Stomach (tissue), 9 donors: ENCODE measurements around the gene ELP4. TPM values are rescaled to one million over a fixed set of nuclear protein-coding genes. Genes with fewer than 3 reads are reported as not detected.

Experiments used
- DNase-seq, 2 donors: peaks; one replicate each; pipeline versions ENCODE4 v3.0.0 to v3.0.0-alpha.2; 2013 to 2019
- H3K27ac ChIP-seq, 5 donors: fragments of 200-600 bp in 4 of 5; sonication (generic) in 4 of 5; one replicate each; pipeline ENCODE4 v1.5.1; 2013 to 2019; ENCODE audit warnings: mild to moderate bottlenecking in 1 of 5, moderate library complexity in 1 of 5
- H3K27me3 ChIP-seq, 3 donors: fragments of 200-600 bp; sonication (generic); one replicate each; pipeline ENCODE4 v1.5.1; 2017 to 2019; ENCODE audit warnings: mixed run types in 1 of 3
- H3K36me3 ChIP-seq, 4 donors: fragments of 200-600 bp; sonication (generic); 1 replicate in 3 of 4; 2 replicates in 1 of 4; pipeline ENCODE4 v1.5.1; 2016 to 2019
- H3K4me1 ChIP-seq, 4 donors: fragments of 200-600 bp; sonication (generic); one replicate each; pipeline ENCODE4 v1.5.1; 2016 to 2019
- H3K4me3 ChIP-seq, 4 donors: fragments of 200-600 bp; sonication (generic) in 3 of 4; one replicate each; pipeline ENCODE4 v1.5.1; 2016 to 2019; ENCODE audit warnings: mild to moderate bottlenecking in 1 of 4
- H3K9me3 ChIP-seq, 4 donors: fragments of 200-600 bp; sonication (generic); one replicate each; pipeline ENCODE4 v1.5.1; 2016 to 2019
- CTCF ChIP-seq, 7 experiments: fragments of 450-650 bp in 4 of 7; fragments of 200-600 bp in 3 of 7; sonication (generic) in 3 of 7; IDR thresholded peaks; one replicate each; pipeline ENCODE4 v1.5.1; 2016 to 2019; ENCODE audit warnings: antibody characterized with exemption in 7 of 7, control low read depth in 2 of 7, mild to moderate bottlenecking in 1 of 7
- EP300 ChIP-seq: sonication (generic); formaldehyde crosslinking; IDR thresholded peaks from one replicate; pipeline ENCODE4 v1.6.1; 2017; ENCODE audit warnings: antibody characterized with exemption
- POLR2A ChIP-seq, 4 donors: fragments of 450-650 bp; IDR thresholded peaks; one replicate each; pipeline ENCODE4 v1.6.1; 2016; ENCODE audit warnings: antibody characterized with exemption in 4 of 4, control low read depth in 2 of 4, mild to moderate bottlenecking in 1 of 4, moderate library complexity in 1 of 4
- POLR2AphosphoS5 ChIP-seq, 3 donors: sonication (generic); formaldehyde crosslinking; IDR thresholded peaks; one replicate each; pipeline ENCODE4 v1.6.1; 2016; ENCODE audit warnings: antibody characterized with exemption in 3 of 3
- WGBS, 5 donors: extraction: QIAGEN DNeasy Blood & Tissue Kit in 3 of 5; methylation state at CpG; one replicate each; pipeline versions ENCODE4 v1.1.5 to v1.1.7; 2013 to 2018; 5-methylcytosine and 5-hydroxymethylcytosine counted together
- intact Hi-C: fragments of 100-400 bp; cut with DNase I; formaldehyde crosslinking; loops from one replicate; pipeline ENCODE4 v1.15.1; 2023; ENCODE audit warnings: low total_unique reads
- polyA plus RNA-seq, 3 donors: library from polyadenylated mRNA; stranded (reverse); fragments of 200-250 nt; gene quantifications; one replicate each; pipeline ENCODE4 v1.2.3, GENCODE V29; 2013
- total RNA-seq, 5 donors: library from RNA; depleted of rRNA; stranded (reverse); fragments of >200 nt; gene quantifications; one replicate each; pipeline versions ENCODE4 v1.1.0 to v1.2.3, GENCODE V29; 2014 to 2016
- donor health status: healthy with polysubstance abuse.
- donor health status: Bipolar disorder and iron deficiency.
- donor health status: healthy.

ELP4 gene
- total and polyA plus RNA-seq, 8 donors = 8.3 to 70.0 (median 20.9) TPM

DNA sequence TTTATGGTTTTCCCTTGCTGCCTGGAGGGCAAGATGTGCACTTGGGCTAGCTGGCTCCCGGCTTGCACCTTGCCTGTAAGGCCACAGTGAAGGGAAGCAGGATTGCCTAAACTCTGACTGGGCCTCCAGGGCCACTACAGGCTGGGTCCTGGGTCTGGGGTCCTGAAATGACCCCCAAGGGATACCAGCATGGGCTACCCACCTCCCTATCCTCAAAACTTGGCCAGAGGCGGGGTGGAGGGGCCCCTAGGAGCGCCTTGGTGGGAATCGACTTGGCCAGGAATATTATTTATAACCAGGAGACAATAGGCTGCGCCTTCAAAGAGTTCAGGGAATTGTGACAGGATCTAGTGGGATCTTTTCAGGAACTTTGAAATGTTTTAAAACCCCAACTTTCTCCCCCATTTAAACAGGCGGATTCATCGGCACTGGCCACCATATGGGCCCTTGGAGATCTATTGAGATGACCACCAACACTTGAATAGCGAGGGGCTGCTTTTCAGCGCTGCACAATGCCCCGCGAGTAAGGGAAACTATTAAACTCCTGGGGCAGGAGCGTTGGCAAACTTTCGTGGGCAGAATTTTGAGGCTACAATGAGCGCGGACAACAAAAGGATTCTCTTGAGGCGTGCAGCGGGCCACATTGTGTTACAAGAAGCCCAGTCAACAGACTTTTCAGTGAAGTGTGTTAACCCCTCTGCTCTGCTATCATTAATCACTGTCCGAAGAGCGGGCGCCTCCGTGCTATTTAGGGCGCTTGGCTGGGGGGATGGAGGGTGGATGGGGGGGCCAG lies 286.3 kb downstream of the ELP4 start:
- Histone ChIP-seq H3K4me1 (peaks cover 10 to 30% (median 22%) of the 10 kb centered on the region in 4 donors), H3K27ac (no peak overlapping the region), H3K4me3 (no peak overlapping the region), H3K36me3 (no peaks in the 10 kb centered on the region), H3K27me3 (peaks cover 31 to 58% (median 54%) of the 10 kb centered on the region in 3 donors), H3K9me3 (no peaks in the 10 kb centered on the region)
- intact Hi-C loops = no loop called here
- 49 to 65% (median 51%) methylated on average over 22 of the region's 22 CpGs for WGBS, 5 donors
- TF ChIP-seq EP300 (no peak), POLR2AphosphoS5 (IDR thresholded peaks at IDR 0.05) (no peak)
- DNase-seq = no peak

DNA sequence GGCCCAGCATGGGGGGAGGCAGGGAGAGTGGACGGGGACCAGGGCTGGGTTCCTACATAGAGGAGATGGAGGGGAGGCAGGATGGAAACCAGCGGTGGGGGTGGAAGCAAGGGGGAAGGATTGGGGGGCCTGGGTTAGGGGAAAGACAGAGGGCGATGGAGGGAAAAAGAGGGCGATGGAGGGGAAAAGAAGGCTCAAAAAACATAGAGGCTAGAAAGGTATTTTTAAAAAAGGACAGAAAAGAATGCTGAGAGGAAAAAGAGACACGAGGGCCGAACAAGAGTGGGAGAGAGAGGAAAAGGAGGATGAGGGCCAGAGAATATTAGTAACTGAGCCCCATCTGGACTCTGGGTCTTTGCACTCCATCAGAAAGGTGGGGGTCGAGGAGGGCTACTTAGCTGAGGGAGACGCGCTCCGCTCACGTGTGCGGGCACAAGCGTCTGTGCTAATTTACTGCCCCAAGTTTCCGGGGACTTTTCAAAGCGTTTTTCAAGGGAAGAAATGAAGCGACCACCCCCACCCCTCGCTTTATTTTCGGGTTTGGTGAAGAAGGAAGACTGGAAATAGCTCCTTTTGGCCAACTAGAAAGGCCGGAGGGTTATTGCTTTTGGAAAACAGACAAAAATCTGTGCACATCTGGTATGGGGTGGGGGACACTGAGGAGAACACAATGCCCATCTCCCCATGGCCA lies 287.1 kb downstream of the ELP4 start:
- DNase-seq = no peak
- peaks cover 37 to 65% (median 62%) of the 10 kb centered on the region in 3 donors for H3K27me3 ChIP-seq
- H3K4me3 ChIP-seq = no peak overlapping the region
- H3K9me3 ChIP-seq = no peaks in the 10 kb centered on the region
- intact Hi-C loops = no loop called here
- peaks cover 10 to 30% (median 22%) of the 10 kb centered on the region in 4 donors for H3K4me1 ChIP-seq
- TF ChIP-seq CTCF (IDR thresholded peaks at IDR 0.05) = no peak
- H3K27ac ChIP-seq = no peak overlapping the region
- WGBS, 5 donors = 9 to 31% (median 16%) methylated on average over 19 of the region's 19 CpGs
- no peaks in the 10 kb centered on the region for H3K36me3 ChIP-seq

- Histone ChIP-seq H3K36me3 (no peaks in the 10 kb centered on the region), H3K4me3 (no peak overlapping the region), H3K27me3 (peaks cover 38 to 73% (median 68%) of the 10 kb centered on the region in 3 donors), H3K4me1 (peaks cover 10 to 30% (median 22%) of the 10 kb centered on the region in 4 donors), H3K9me3 (no peaks in the 10 kb centered on the region), H3K27ac (no peak overlapping the region)
- no peak for DNase-seq
- intact Hi-C loops = no loop called here
- TF ChIP-seq POLR2AphosphoS5 (IDR thresholded peaks at IDR 0.05) (no peak), CTCF (IDR thresholded peaks at IDR 0.05) (no peak), POLR2A (IDR thresholded peaks at IDR 0.05) (no peak), EP300 (no peak)
- 13 to 23% (median 16%) methylated on average over 31 of the region's 31 CpGs for WGBS, 5 donors
Measured at GRCh38 chr11:31797190-31798056, 287.9 kb downstream of the ELP4 start.

- DNase-seq = no peak
- H3K27ac ChIP-seq = no peak overlapping the region
- no peaks in the 10 kb centered on the region for H3K9me3 ChIP-seq
- H3K4me3 ChIP-seq = peak overlapping the region in 2 of 4 donors; percentile 9 to 29
- H3K27me3 ChIP-seq = peaks cover 45 to 80% (median 75%) of the 10 kb centered on the region in 3 donors
- TF ChIP-seq CTCF (IDR thresholded peaks at IDR 0.05) (no peak), POLR2AphosphoS5 (IDR thresholded peaks at IDR 0.05) (no peak), EP300 (no peak), POLR2A (IDR thresholded peaks at IDR 0.05) (no peak)
- no peaks in the 10 kb centered on the region for H3K36me3 ChIP-seq
- WGBS, 5 donors = 7 to 13% (median 8%) methylated on average over 19 to 21 of the region's 21 CpGs
- peaks cover 10 to 30% (median 22%) of the 10 kb centered on the region in 4 donors for H3K4me1 ChIP-seq
- intact Hi-C loops = no loop called here
Measured at GRCh38 chr11:31798057-31798553, 288.5 kb downstream of the ELP4 start.
